LNCaP clone FGC (cell line): Measurements from ENCODE around the gene PATL2.

Experiments used
- DNase-seq: peaks from one replicate; pipeline ENCODE4 v3.0.0-alpha.2; 2011; ENCODE audit warnings: low read depth
- H3K4me3 ChIP-seq: 2 replicates; pipeline ENCODE4 v1.5.1; 2011; ENCODE audit warnings: mild to moderate bottlenecking, low read depth, low read length, control low read depth
- CTCF ChIP-seq: IDR thresholded peaks from 2 replicates; pipeline ENCODE4 v1.5.1; 2012; ENCODE audit warnings: mild to moderate bottlenecking; ENCODE audit not compliant: control insufficient read depth, insufficient read depth; ENCODE audit errors: extremely low read depth

PATL2 gene

DNA sequence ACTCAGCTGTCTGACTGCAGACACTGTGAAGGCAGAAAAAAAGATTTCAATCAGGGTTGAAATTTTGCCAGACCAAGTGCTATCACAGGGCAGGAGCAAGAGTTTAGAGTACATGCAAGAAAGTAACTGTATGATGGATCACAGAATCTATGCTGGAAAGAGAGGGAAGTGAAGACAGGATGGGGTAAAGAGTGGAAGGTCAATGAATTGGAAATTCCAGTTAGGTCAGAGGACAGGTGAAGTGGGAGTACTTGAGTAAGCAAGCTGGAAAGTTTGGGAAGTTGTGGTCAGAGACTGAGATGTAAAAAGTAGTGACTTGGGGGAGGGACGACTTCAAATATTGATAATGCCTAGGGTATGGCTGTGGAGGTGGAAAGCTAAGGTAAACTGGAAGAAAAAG, 54.8 kb downstream of the PATL2 start:
- H3K4me3 ChIP-seq, result no peak overlapping the region
- TF ChIP-seq CTCF, result no peak
- DNase-seq, result no peak

DNA sequence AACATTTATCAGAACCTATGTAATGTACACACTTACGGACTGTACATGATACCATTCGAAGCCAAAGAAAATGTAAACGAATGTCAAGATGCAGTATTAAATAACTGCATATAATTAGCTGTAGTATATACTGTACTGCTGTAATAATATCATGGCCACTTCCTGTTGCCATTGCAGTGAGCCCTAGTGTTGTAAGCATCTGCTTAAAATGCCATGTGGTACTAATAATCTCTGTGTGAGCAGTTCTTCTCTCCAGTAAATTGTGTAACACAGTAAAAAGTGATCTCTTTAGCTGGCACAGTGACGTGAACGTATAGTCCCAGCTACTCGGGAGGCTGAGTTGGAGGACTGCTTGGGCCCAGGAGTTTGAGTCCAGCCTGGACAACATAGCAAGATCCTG, 56.3 kb downstream of the PATL2 start:
- no peak for DNase-seq
- H3K4me3 ChIP-seq, result no peak overlapping the region
- TF ChIP-seq CTCF, result no peak

- no peak for DNase-seq
Measured at GRCh38 chr15:44647637-44648036, 63.5 kb downstream of the PATL2 start.

GRCh38 chr15:44647036-44647435, 64.1 kb downstream of the PATL2 start:
- no peak overlapping the region for H3K4me3 ChIP-seq
- no peak for TF ChIP-seq CTCF
- DNase-seq, result no peak

More at GRCh38 chr15:44647637-44648036, 63.5 kb downstream of the PATL2 start:
- no peak overlapping the region for H3K4me3 ChIP-seq
- TF ChIP-seq CTCF, result no peak

DNA sequence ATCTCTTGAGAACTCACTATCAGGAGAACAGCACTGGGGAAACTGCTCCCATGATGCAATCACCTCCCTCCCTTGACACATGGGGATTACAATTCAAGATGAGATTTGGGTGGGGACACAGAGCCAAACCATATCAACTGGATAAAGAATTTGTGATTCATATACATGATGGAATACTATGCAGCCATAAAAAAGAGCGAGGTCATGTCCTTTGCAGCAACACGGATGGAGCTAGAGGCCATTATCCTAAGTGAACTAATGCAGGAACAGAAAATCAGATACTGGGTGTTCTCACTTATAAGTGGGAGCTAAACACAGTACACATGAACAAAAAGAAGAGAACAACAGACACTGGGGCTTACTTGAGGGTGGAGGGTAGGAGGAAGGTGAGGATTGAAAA, 64.7 kb downstream of the PATL2 start:
- H3K4me3 ChIP-seq, result no peak overlapping the region
- DNase-seq, result no peak
- TF ChIP-seq CTCF, result no peak

- no peak for TF ChIP-seq CTCF
- no peak for DNase-seq
- H3K4me3 ChIP-seq, result no peak overlapping the region
Measured at GRCh38 chr15:44641651-44642050, 69.5 kb downstream of the PATL2 start.

- no peak overlapping the region for H3K4me3 ChIP-seq
- no peak for DNase-seq
- no peak for TF ChIP-seq CTCF
Measured at GRCh38 chr15:44636976-44637375, 74.1 kb downstream of the PATL2 start.
